HCT116 (cell line): ENCODE measurements around the gene ACOT7. TPM values are rescaled to one million over a fixed set of nuclear protein-coding genes. Genes with fewer than 3 reads are reported as not detected.

Source experiments
- ATAC-seq: fragments of 200-7000 bp; cut with Tn5 transposase; 2 replicates; pipeline ENCODE4 v1.9.1; 2020; ENCODE audit warnings: mild to moderate bottlenecking, moderate library complexity
- BruUV-seq: library from RNA; stranded (reverse); fragments of 400-500 nt; replicated peaks from 2 replicates; lab custom pipeline; 2021; lab: Mats Ljungman, UMichigan
- CTCF ChIA-PET: fragments of 300-600 bp; sonication (Branson Sonifier 250); formaldehyde crosslinking; loops from one replicate; lab custom pipeline; 2021; ENCODE audit warnings: antibody characterized with exemption; lab: Charles Lee
- POLR2A ChIA-PET: fragments of 300-600, 350-600 bp; sonication (Branson Sonifier 250); formaldehyde crosslinking; loops from one replicate; lab custom pipeline; 2021; ENCODE audit warnings: antibody characterized with exemption; lab: Charles Lee
- RAD21 ChIA-PET, 2 experiments: fragments of 300-600 bp; sonication (Branson Sonifier 250); formaldehyde crosslinking; loops; one replicate each; lab custom pipeline; 2023; ENCODE audit warnings: low total read pairs in 2 of 2; ENCODE audit not compliant: uncharacterized antibody in 2 of 2, unreplicated experiment in 2 of 2, low non-redundant PET in 1 of 2; lab: Charles Lee
- DNase-seq: peaks from one replicate; pipeline ENCODE4 v3.0.0-alpha.2; 2010; ENCODE audit warnings: low read depth, low spot score
- H2AFZ ChIP-seq: fragments of 200-600 bp; shearing (Covaris generic), sonication (generic); 2 replicates; pipeline ENCODE4 v1.6.1; 2017; ENCODE audit warnings: low read depth, mixed run types, mixed read lengths, antibody characterized with exemption, low read length; ENCODE audit not compliant: poor library complexity, severe bottlenecking
- H3K27ac ChIP-seq: 2 replicates; pipeline ENCODE4 v1.5.1; 2012; ENCODE audit warnings: low read depth, low read length
- H3K27me3 ChIP-seq: fragments of 200-600 bp; sonication (generic); 2 replicates; pipeline ENCODE4 v1.6.1; 2016; ENCODE audit warnings: mixed run types, low read length, mixed read lengths; ENCODE audit not compliant: insufficient read depth
- H3K36me3 ChIP-seq, 2 experiments: fragments of 200-500 bp in 1 of 2; fragments of 200-600 bp in 1 of 2; sonication (Bioruptor generic) in 1 of 2; sonication (generic) in 1 of 2; 2 replicates each; pipeline versions ENCODE4 v1.5.1 to v1.6.1; 2014 to 2016; ENCODE audit warnings: low read length in 2 of 2, inconsistent platforms in 1 of 2, mixed read lengths in 1 of 2, mixed run types in 1 of 2; ENCODE audit not compliant: insufficient read depth in 2 of 2, control insufficient read depth in 1 of 2
- H3K4me1 ChIP-seq, 2 experiments: fragments of 200-600 bp in 1 of 2; sonication (generic) in 1 of 2; 2 replicates each; pipeline versions ENCODE4 v1.5.1 to v1.6.1; 2012 to 2017; ENCODE audit warnings: low read length in 2 of 2, inconsistent platforms in 1 of 2, mild to moderate bottlenecking in 1 of 2, mixed read lengths in 1 of 2, mixed run types in 1 of 2, moderate library complexity in 1 of 2; ENCODE audit not compliant: insufficient read depth in 2 of 2, control insufficient read depth in 1 of 2
- H3K4me2 ChIP-seq: fragments of 200-600 bp; sonication (generic); 2 replicates; pipeline ENCODE4 v1.6.1; 2017; ENCODE audit warnings: mixed run types, low read length, mixed read lengths
- H3K4me3 ChIP-seq, 2 experiments: fragments of 200-600 bp in 1 of 2; sonication (generic) in 1 of 2; replicated peaks in 1 of 2; 2 replicates each; pipeline ENCODE4 v1.5.1; 2011 to 2016; ENCODE audit warnings: low read length in 2 of 2, control low read depth in 1 of 2, low read depth in 1 of 2, mild to moderate bottlenecking in 1 of 2, mixed read lengths in 1 of 2, mixed run types in 1 of 2
- H3K79me2 ChIP-seq: fragments of 200-600 bp; sonication (generic); 2 replicates; pipeline ENCODE4 v1.6.1; 2017; ENCODE audit warnings: mild to moderate bottlenecking, mixed run types, low read length, moderate library complexity, mixed read lengths; ENCODE audit not compliant: insufficient read depth
- H3K9ac ChIP-seq: fragments of 200-600 bp; sonication (generic); 2 replicates; pipeline ENCODE4 v1.6.1; 2016; ENCODE audit warnings: low read length, mixed read lengths
- H3K9me2 ChIP-seq: fragments of 200-600 bp; sonication (generic), shearing (Covaris generic); 2 replicates; pipeline ENCODE4 v1.6.1; 2017; ENCODE audit warnings: mixed run types, mild to moderate bottlenecking, moderate library complexity; ENCODE audit not compliant: insufficient read depth
- H3K9me3 ChIP-seq, 2 experiments: fragments of 200-500 bp in 1 of 2; fragments of 200-600 bp in 1 of 2; sonication (Bioruptor generic) in 1 of 2; sonication (generic) in 1 of 2; 2 replicates each; pipeline ENCODE4 v1.6.1; 2014 to 2017; ENCODE audit warnings: low read length in 2 of 2, mixed read lengths in 2 of 2, inconsistent platforms in 1 of 2, low read depth in 1 of 2, mild to moderate bottlenecking in 1 of 2, mixed run types in 1 of 2, moderate library complexity in 1 of 2; ENCODE audit not compliant: control insufficient read depth in 1 of 2, insufficient read depth in 1 of 2
- H4K20me1 ChIP-seq: fragments of 200-600 bp; sonication (generic), shearing (Covaris generic); 2 replicates; pipeline ENCODE4 v1.6.1; 2017; ENCODE audit warnings: mixed run types, mild to moderate bottlenecking, moderate library complexity; ENCODE audit not compliant: insufficient read depth
- CBX3 ChIP-seq: IDR thresholded peaks from 2 replicates; pipeline ENCODE4 v1.6.1; 2012; ENCODE audit warnings: low read depth
- CEBPB ChIP-seq: IDR thresholded peaks from 2 replicates; pipeline ENCODE4 v1.6.1; 2012; ENCODE audit warnings: low read depth
- EZH2phosphoT487 ChIP-seq: fragments of 200-600 bp; IDR thresholded peaks from 2 replicates; pipeline ENCODE4 v1.6.1; 2018; ENCODE audit warnings: antibody characterized with exemption, borderline replicate concordance
- FOSL1 ChIP-seq: IDR thresholded peaks from 2 replicates; pipeline ENCODE4 v1.6.1; 2012; ENCODE audit warnings: low read depth
- POLR2AphosphoS5 ChIP-seq: IDR thresholded peaks from 2 replicates; pipeline ENCODE4 v1.6.1; 2011; ENCODE audit warnings: mild to moderate bottlenecking, low read depth, low read length, moderate library complexity
- RAD21 ChIP-seq: IDR thresholded peaks from 2 replicates; pipeline ENCODE4 v1.6.1; 2012; ENCODE audit warnings: low read depth, mild to moderate bottlenecking
- SRF ChIP-seq: IDR thresholded peaks from 2 replicates; pipeline ENCODE4 v1.6.1; 2012; ENCODE audit warnings: low read depth
- TCF7L2 ChIP-seq: IDR thresholded peaks from 2 replicates; pipeline ENCODE4 v1.7.0; 2011; ENCODE audit warnings: borderline replicate concordance, inconsistent platforms; ENCODE audit not compliant: insufficient read depth, insufficient read length; ENCODE audit errors: extremely low read depth
- ZBTB33 ChIP-seq: IDR thresholded peaks from 2 replicates; pipeline ENCODE4 v1.6.1; 2011; ENCODE audit warnings: mild to moderate bottlenecking, low read length, moderate library complexity; ENCODE audit not compliant: insufficient replicate concordance; ENCODE audit errors: extremely low read depth
- ZNF274 ChIP-seq: fragments of 200-500 bp; sonication (Bioruptor generic); IDR thresholded peaks from 2 replicates; pipeline ENCODE4 v1.6.1; 2014; ENCODE audit warnings: mild to moderate bottlenecking, low read depth, low read length, inconsistent platforms
- intact Hi-C: fragments of 100-400 bp; cut with micrococcal nuclease; formaldehyde crosslinking; loops from 2 replicates; pipeline ENCODE4 v1.10.0; 2022
- total RNA-seq: library from RNA; stranded (reverse); gene quantifications from one replicate; pipeline ENCODE4 v1.2.1, GENCODE V29; 2021; ENCODE audit not compliant: unreplicated experiment
- TF ChIP-seq, protein P1 (sequence below): IDR thresholded peaks from 2 replicates; pipeline ENCODE4 v1.6.1; 2012
- TF ChIP-seq, protein P2 (sequence below): IDR thresholded peaks from 2 replicates; pipeline ENCODE4 v1.6.1; 2012

Gene ACOT7
- total RNA-seq, 1 experiment from 2014 or later: 162 TPM

- Histone ChIP-seq H3K9ac (no peak overlapping the region), H3K9me3 (no peaks in the 10 kb centered on the region; a peak in 1 of 4 replicates), H3K27me3 (no peaks in the 10 kb centered on the region), H3K4me2 (no peak overlapping the region), H3K4me3 (no peak overlapping the region)
- CTCF ChIA-PET: no interaction called here
- POLR2A ChIA-PET: no interaction called here
- TF ChIP-seq SRF (no peak), ZNF274 (no peak), FOSL1 (no peak), RAD21 (no peak), TCF7L2 (no peak), CBX3 (no peak), POLR2AphosphoS5 (no peak)
- TF ChIP-seq, protein P1, sequence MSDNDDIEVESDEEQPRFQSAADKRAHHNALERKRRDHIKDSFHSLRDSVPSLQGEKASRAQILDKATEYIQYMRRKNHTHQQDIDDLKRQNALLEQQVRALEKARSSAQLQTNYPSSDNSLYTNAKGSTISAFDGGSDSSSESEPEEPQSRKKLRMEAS: no peak
- TF ChIP-seq, protein P2, sequence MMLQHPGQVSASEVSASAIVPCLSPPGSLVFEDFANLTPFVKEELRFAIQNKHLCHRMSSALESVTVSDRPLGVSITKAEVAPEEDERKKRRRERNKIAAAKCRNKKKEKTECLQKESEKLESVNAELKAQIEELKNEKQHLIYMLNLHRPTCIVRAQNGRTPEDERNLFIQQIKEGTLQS: no peak
- TF ChIP-seq, all 23 proteins: peak for 0
- intact Hi-C loops: no loop called here
- Histone ChIP-seq H3K27ac (no peak overlapping the region), H3K79me2 (no peaks in the 10 kb centered on the region), H3K9me2 (no peaks in the 10 kb centered on the region), H3K36me3 (no peaks in the 10 kb centered on the region), H3K4me1 (peaks cover 0 to 9% of the 10 kb centered on the region in 2 experiments; a peak in 1 of 4 replicates), H2AFZ (no peak overlapping the region), H4K20me1 (no peaks in the 10 kb centered on the region)
- ATAC-seq (no peak), DNase-seq (no peak)
- no TSS peak for BruUV-seq
- RAD21 ChIA-PET: no interaction called here
Measured at GRCh38 chr1:6303397-6304012, 90.1 kb downstream of the ACOT7 start.

GRCh38 chr1:6302568-6302967 lies 91.0 kb downstream of the ACOT7 start:
- TF ChIP-seq POLR2AphosphoS5 (no peak), EZH2phosphoT487 (no peak), ZBTB33 (no peak), CEBPB (no peak), FOSL1 (no peak)
- H3K9ac ChIP-seq: no peak overlapping the region

More at GRCh38 chr1:6302568-6302967, 91.0 kb downstream of the ACOT7 start:
- intact Hi-C loops: no loop called here
- ChIA-PET CTCF (no interaction called here), RAD21 (no interaction called here), POLR2A (no interaction called here)
- ATAC-seq (no peak), DNase-seq (no peak)
- no peak overlapping the region for H3K4me2 ChIP-seq
- no peaks in the 10 kb centered on the region for H3K36me3 ChIP-seq
- no peaks in the 10 kb centered on the region for H3K79me2 ChIP-seq
- H2AFZ ChIP-seq: no peak overlapping the region
- BruUV-seq: no TSS peak
- H4K20me1 ChIP-seq: no peaks in the 10 kb centered on the region
- peaks cover 0 to 9% of the 10 kb centered on the region in 2 experiments; a peak in 1 of 4 replicates for H3K4me1 ChIP-seq
- no peaks in the 10 kb centered on the region for H3K9me2 ChIP-seq
- H3K9me3 ChIP-seq: no peaks in the 10 kb centered on the region; a peak in 1 of 4 replicates
- no peak overlapping the region for H3K27ac ChIP-seq
- H3K27me3 ChIP-seq: no peaks in the 10 kb centered on the region
- H3K4me3 ChIP-seq: no peak overlapping the region
